ENCODE results near the gene ARHGAP12.

ARHGAP12 gene

DNA sequence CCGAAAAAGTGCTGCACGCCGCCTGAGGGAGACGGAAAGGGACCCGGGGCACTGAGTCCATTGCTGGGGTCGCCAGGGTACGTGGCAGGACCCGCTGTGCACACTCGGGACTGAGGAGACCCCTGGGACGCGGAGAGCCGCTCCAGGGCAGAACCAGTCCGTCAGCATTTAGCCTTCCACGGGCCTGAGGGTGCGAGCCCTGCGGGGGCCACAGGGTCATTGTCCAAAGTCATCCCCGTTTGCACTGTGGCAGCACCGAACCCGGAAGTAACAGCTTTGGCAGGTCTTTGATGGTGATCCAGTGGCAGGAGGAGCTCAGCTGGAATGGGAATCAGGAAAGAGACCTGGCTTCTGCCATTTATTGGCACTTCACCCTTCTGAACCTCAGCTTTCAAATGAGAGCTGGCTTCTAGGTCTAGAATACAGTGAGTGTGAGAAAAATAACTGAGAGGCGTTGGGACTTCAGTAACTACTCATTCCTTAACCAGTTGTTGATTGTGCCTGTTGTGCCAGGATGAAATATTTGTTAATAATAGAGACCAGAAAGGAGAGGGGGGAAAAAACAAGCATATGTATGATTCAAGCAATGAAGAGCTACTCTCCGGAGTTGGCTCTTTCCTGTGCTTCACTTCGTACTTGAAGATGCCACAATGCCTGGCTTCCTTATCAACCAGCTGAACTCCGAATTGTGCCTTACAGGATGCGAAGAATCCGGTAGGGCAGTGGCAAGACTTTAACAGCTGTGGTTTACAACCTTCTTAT, 811 bp upstream of the ARHGAP12 start:
- TF ChIP-seq, protein P1, sequence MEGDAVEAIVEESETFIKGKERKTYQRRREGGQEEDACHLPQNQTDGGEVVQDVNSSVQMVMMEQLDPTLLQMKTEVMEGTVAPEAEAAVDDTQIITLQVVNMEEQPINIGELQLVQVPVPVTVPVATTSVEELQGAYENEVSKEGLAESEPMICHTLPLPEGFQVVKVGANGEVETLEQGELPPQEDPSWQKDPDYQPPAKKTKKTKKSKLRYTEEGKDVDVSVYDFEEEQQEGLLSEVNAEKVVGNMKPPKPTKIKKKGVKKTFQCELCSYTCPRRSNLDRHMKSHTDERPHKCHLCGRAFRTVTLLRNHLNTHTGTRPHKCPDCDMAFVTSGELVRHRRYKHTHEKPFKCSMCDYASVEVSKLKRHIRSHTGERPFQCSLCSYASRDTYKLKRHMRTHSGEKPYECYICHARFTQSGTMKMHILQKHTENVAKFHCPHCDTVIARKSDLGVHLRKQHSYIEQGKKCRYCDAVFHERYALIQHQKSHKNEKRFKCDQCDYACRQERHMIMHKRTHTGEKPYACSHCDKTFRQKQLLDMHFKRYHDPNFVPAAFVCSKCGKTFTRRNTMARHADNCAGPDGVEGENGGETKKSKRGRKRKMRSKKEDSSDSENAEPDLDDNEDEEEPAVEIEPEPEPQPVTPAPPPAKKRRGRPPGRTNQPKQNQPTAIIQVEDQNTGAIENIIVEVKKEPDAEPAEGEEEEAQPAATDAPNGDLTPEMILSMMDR (IDR thresholded peaks at IDR 0.05; ENCODE audit: low read depth, low read length) = no peak
- Histone ChIP-seq H3K27me3 (ENCODE audit: insufficient read depth, low read depth, severe bottlenecking) (no peaks in the 10 kb centered on the region), H3K36me3 (no peaks in the 10 kb centered on the region), H3K27ac (peak overlapping the region; percentile 88), H3K4me3 (ENCODE audit: low read depth, low read length) (peak overlapping the region; percentile 60), H3K9me3 (ENCODE audit: severe bottlenecking) (no peaks in the 10 kb centered on the region)
- peak; percentile 12 for DNase-seq

DNA sequence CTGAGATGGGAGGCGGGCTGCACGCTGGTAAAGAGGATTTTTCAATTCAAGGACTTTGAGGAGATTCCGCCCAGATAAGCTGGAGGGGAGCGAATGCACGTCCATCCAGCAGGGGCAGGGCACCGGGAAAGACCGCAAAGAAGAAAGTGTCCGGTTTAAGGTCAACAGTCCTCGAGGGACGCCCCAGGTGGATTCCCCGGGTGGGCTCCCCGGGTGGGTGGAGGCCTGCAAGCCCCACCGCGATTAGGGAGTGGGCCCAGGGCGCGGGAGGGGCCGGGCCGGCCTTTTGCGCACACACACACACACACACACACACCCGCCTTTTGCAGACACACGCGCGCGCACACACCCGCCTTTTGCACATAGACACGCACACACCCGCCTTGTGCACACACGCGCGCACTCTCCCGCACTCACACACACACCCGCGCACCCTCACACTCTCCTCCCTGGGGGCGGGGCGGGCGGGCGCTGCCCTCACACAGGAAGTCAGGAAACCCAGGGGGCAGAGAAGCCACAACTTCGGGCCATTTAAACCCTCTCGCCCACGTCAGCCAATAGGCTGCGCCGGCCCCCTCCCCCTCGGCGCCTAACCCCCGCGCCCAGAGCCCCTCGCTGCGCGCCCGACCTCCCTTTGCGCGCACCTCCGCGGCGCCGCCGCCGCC, 615 bp downstream of the ARHGAP12 start:
- H3K27ac ChIP-seq = peak overlapping the region; percentile 88
- no peaks in the 10 kb centered on the region for H3K27me3 ChIP-seq (ENCODE audit: insufficient read depth, low read depth, severe bottlenecking)
- peak; percentile 51 for DNase-seq
- TF ChIP-seq, protein P1 (IDR thresholded peaks at IDR 0.05; ENCODE audit: low read depth, low read length) = 0 out of 2 replicates have a peak, but pooled peaks have one; percentile 14
- H3K36me3 ChIP-seq = no peaks in the 10 kb centered on the region
- H3K9me3 ChIP-seq (ENCODE audit: severe bottlenecking) = no peaks in the 10 kb centered on the region
- H3K4me3 ChIP-seq (ENCODE audit: low read depth, low read length) = peak overlapping the region; percentile 60

DNA sequence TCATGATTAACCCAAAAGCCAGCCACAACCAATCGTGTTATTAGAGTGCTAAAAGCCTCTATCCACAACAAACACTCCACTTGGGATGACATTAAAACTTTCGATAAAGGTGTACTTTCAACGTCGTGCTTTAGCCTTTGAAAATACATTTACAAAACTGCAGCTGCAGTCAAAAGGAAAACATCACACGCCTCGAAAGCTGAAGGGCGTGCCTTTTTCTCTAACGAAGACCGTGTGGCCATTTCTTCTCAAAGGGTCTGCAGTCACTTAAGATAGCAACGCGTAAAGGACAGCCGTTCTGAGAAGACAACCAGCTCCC, 1.1 kb downstream of the ARHGAP12 start:
- H3K36me3 ChIP-seq = no peaks in the 10 kb centered on the region
- no peaks in the 10 kb centered on the region for H3K9me3 ChIP-seq (ENCODE audit: severe bottlenecking)
- no peaks in the 10 kb centered on the region for H3K27me3 ChIP-seq (ENCODE audit: insufficient read depth, low read depth, severe bottlenecking)
- DNase-seq = no peak
- H3K4me3 ChIP-seq (ENCODE audit: low read depth, low read length) = peak overlapping the region; percentile 60
- peak overlapping the region; percentile 88 for H3K27ac ChIP-seq
- TF ChIP-seq, protein P1 (IDR thresholded peaks at IDR 0.05; ENCODE audit: low read depth, low read length) = no peak

DNA sequence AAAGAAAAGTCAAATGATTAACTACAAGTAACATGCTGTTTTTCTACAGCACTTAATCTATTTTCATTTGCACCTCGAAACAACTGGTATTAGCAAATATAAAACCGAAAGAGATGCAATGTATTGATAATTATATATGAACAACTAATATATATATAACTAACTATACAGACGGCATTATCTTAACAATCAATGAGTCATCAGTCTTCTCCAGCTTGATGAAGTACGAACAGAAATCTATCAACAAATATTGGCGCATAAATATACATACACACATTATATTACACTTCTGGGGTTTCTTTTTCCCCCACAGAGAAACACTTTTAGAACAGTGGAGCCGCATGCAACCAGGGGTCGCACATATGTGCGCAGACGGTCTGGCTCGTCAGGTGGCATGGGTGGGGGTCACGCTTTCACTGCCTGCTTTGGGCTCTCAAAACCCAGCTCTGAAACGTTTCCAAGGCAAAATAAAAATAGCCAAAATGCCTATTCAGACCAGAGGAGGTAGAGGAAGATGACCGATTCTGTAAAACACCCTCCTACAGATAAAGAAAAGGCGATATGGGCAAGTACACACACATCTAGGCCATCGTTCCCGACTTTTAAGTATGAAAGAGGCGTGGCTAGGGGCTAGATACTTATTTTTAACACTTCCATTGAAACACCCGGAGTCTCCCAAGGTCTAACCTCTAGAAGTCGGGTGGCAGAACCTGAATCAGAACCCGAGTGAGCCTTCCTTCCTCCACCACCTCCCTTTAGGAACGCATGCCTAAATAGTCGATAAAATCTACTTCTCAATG, 1.7 kb downstream of the ARHGAP12 start:
- no peak for DNase-seq
- H3K27ac ChIP-seq = no peak overlapping the region
- H3K36me3 ChIP-seq = no peaks in the 10 kb centered on the region
- TF ChIP-seq, protein P1 (IDR thresholded peaks at IDR 0.05; ENCODE audit: low read depth, low read length) = no peak
- H3K9me3 ChIP-seq (ENCODE audit: severe bottlenecking) = no peaks in the 10 kb centered on the region
- no peaks in the 10 kb centered on the region for H3K27me3 ChIP-seq (ENCODE audit: insufficient read depth, low read depth, severe bottlenecking)
- H3K4me3 ChIP-seq (ENCODE audit: low read depth, low read length) = peak overlapping the region; percentile 60

DNA sequence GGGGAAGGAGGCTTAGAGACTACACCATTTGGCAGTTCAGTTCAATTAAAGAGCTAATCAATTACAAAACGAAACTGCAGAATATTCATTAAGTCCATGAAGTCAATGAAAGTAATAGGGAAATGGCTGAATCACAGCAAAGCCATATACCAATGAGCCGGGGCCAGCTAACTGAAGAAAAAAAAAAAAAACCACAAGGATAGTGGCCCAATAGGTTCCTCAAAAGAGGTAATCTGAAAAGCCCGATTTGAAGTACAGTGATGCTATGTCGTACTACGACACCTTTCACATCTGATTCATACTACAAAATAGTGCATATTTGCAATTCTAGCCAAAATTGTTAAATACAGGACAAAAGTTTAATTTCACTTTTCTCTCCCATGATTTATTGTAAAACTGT, 2.5 kb downstream of the ARHGAP12 start:
- TF ChIP-seq, protein P1 (IDR thresholded peaks at IDR 0.05; ENCODE audit: low read depth, low read length) = no peak
- DNase-seq = no peak
- no peak overlapping the region for H3K4me3 ChIP-seq (ENCODE audit: low read depth, low read length)
- H3K9me3 ChIP-seq (ENCODE audit: severe bottlenecking) = no peaks in the 10 kb centered on the region
- no peaks in the 10 kb centered on the region for H3K36me3 ChIP-seq
- no peak overlapping the region for H3K27ac ChIP-seq
- H3K27me3 ChIP-seq (ENCODE audit: insufficient read depth, low read depth, severe bottlenecking) = no peaks in the 10 kb centered on the region
